ENCODE data around the gene ARHGAP25.

The ARHGAP25 gene

GRCh38 chr2:68744366-68744912 lies 9.8 kb downstream of the ARHGAP25 start:
- no peak for TF ChIP-seq CTCF (conservative IDR thresholded peaks at IDR 0.05)
- no peak for TF ChIP-seq ZFX (IDR thresholded peaks at IDR 0.05)
- H3K27ac ChIP-seq, result no peak overlapping the region

- no peak for TF ChIP-seq ZFX (IDR thresholded peaks at IDR 0.05)
- no peak for TF ChIP-seq CTCF (conservative IDR thresholded peaks at IDR 0.05)
- no peak overlapping the region for H3K27ac ChIP-seq
Observed at GRCh38 chr2:68745006-68745405, 10.4 kb downstream of the ARHGAP25 start.

DNA sequence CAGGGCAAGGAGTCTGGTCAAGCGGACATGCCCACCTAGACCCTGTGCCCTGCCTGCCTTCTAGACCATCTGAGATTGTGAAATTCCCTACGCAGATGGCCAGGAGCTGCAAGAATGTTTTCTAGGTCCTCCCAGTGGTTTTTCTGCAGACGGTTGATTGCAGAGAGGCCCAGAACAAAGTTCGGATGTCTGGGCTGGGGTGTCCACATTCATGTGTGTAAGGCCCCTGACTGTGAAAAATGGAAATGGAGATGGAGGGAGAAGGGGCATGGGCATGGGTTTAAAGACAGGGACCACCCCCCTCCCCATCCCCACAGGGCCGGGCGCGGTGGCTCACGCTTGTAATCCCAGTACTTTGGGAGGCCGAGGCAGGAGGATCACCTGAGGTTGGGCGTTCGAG lies 11.8 kb downstream of the ARHGAP25 start:
- H3K27ac ChIP-seq, result no peak overlapping the region
- TF ChIP-seq ZFX (IDR thresholded peaks at IDR 0.05), result no peak
- TF ChIP-seq CTCF (conservative IDR thresholded peaks at IDR 0.05), result no peak

DNA sequence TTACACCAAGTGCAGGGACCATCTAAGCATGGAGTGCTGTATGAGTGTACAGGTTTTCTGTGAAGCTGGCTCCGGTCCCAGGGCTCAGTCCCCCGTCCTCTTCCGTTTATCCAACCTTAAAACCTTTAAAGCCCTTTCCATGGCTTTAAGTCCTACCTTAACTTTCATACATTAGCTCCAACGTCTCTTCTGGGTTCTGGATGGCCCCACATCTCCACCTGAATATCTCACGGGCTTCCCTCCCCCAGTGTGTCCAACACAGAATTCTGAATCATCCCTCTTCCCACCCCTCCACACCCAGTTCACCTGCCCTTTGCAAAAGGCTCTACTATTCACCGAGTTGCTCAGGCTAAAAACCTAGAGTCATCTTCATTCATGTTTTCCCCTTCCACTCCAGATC lies 12.8 kb downstream of the ARHGAP25 start:
- no peak overlapping the region for H3K27ac ChIP-seq
- TF ChIP-seq CTCF (conservative IDR thresholded peaks at IDR 0.05), result no peak
- TF ChIP-seq ZFX (IDR thresholded peaks at IDR 0.05), result no peak

DNA sequence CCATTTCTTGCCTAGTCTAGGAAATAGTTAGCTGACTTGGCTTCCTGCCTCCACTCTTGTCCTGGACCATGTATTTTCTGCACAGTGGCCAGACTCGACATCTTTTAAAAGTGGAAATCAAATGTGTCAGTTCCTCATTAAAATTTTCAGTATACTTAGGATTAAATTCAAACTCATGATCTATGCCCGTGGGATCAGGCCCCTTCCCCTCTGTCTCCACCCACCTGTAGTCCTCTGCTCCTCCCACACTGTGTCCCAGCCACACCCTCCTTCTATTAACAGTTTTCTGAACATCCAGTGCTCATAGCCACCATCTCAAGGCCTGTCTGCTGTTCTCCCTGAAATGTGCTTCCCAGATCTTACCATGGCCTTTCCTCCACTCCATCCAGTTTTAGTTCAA lies 13.3 kb downstream of the ARHGAP25 start:
- no peak for TF ChIP-seq ZFX (IDR thresholded peaks at IDR 0.05)
- TF ChIP-seq CTCF (conservative IDR thresholded peaks at IDR 0.05), result no peak
- H3K27ac ChIP-seq, result no peak overlapping the region

- H3K27ac ChIP-seq, result no peak overlapping the region
- no peak for TF ChIP-seq ZFX (IDR thresholded peaks at IDR 0.05)
- no peak for TF ChIP-seq CTCF (conservative IDR thresholded peaks at IDR 0.05)
Observed at GRCh38 chr2:68748568-68748967, 14.0 kb downstream of the ARHGAP25 start.

DNA sequence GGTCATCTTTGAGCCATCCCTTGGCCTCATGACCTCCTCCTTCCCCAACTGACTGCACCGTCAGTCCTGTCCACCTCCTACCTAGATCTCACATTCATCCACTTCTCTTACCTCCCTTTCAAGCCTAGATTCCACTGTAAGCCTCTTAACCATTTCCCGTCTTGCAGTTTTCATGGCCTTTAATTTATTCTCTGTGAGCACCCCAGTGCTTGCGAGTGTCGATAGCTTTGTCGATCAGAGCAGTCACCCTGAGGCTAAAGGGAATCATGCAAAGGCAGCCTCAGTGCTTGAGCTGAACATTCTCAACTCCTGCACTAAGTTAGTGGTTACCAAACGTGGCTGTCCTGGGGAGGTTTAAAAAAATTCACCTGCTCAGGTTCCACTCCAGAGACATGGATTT lies 14.7 kb downstream of the ARHGAP25 start:
- TF ChIP-seq ZFX (IDR thresholded peaks at IDR 0.05), result no peak
- H3K27ac ChIP-seq, result no peak overlapping the region

DNA sequence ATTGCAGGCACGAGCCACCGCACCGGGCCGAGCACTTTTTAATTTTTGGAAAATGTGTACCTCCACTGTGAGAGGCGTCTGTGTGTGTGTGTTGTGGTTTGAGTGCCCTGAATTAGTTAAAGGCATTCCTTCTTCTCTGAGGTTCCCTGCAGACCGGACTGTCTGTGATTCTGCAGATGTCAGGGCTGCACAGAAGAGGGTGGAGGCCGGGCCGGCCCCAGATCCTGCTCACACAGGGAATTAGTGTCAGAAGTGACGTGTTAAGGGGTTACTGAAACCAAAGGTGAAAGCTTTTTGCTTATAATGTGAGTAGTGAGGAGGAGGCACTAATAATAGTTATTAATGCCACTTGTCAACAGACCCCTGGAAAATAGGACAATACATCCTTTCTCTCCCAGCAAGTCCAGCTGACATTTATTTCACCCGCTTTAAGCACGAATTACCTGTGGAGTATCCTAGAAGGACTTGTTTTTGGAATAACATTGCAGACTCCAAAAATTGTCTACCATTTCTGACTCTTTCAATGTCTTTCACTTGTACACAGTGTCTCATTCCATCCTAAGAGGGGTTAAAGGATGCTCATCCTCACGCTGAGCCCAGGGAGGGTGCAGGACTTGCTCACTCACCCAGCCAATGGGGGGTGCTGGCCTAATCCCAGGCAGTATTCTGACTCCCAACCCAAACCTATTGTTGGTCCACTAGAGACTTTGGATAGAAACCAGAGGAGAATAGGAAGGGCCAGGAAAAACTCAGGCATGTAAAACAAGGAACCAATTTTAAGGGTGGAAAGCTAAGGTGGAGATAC lies 16.2 kb downstream of the ARHGAP25 start:
- TF ChIP-seq ZFX (IDR thresholded peaks at IDR 0.05) (no peak), CTCF (conservative IDR thresholded peaks at IDR 0.05) (no peak)
- H3K27ac ChIP-seq, result no peak overlapping the region

Measured in C4-2B (cell line).